GM18858 (cell line): ENCODE results near the gene CIB2.
A peak's percentile ranks its signal among the peaks of the same experiment; 100 is the strongest.

ENCODE experiments used
- ATAC-seq: cut with Tn5 transposase; IDR thresholded peaks from one replicate; pipeline ENCODE4 v1.9.1; 2021; ENCODE audit not compliant: unreplicated experiment

Gene CIB2

GRCh38 chr15:78069462-78070029, 61.7 kb downstream of the CIB2 start:
- ATAC-seq, result no peak

- ATAC-seq, result no peak
These were observed 62.2 kb downstream of the CIB2 start for GRCh38 chr15:78069052-78069414.

GRCh38 chr15:78067328-78068228, 63.7 kb downstream of the CIB2 start:
- no peak for ATAC-seq

GRCh38 chr15:78065973-78066946, 65.0 kb downstream of the CIB2 start:
- ATAC-seq, result peak; percentile 36

GRCh38 chr15:78065284-78065872, 65.9 kb downstream of the CIB2 start:
- ATAC-seq, result no peak

- ATAC-seq, result no peak
These were observed 66.7 kb downstream of the CIB2 start for GRCh38 chr15:78064544-78064943.

GRCh38 chr15:78063970-78064385, 67.3 kb downstream of the CIB2 start:
- ATAC-seq, result no peak

- no peak for ATAC-seq
These were observed 68.0 kb downstream of the CIB2 start for GRCh38 chr15:78063217-78063616.

- ATAC-seq, result no peak
These were observed 69.2 kb downstream of the CIB2 start for GRCh38 chr15:78061963-78062427.

GRCh38 chr15:78060232-78060631, 71.0 kb downstream of the CIB2 start:
- no peak for ATAC-seq

GRCh38 chr15:78059110-78059839, 72.0 kb downstream of the CIB2 start:
- ATAC-seq, result no peak

GRCh38 chr15:78058401-78058935, 72.8 kb downstream of the CIB2 start:
- no peak for ATAC-seq

GRCh38 chr15:78057803-78058202, 73.4 kb downstream of the CIB2 start:
- ATAC-seq, result no peak

GRCh38 chr15:78056714-78057269, 74.5 kb downstream of the CIB2 start:
- ATAC-seq, result no peak

- no peak for ATAC-seq
These were observed 75.1 kb downstream of the CIB2 start for GRCh38 chr15:78055919-78056713.

- no peak for ATAC-seq
These were observed 76.3 kb downstream of the CIB2 start for GRCh38 chr15:78054966-78055365.
